Measurements from ENCODE around the gene TSPEAR. TPM values are rescaled to one million over a fixed set of nuclear protein-coding genes. Genes with fewer than 3 reads are reported as not detected.

Gene TSPEAR
- total RNA-seq, 1 donor from 2014 or later = 0.15 TPM

DNA sequence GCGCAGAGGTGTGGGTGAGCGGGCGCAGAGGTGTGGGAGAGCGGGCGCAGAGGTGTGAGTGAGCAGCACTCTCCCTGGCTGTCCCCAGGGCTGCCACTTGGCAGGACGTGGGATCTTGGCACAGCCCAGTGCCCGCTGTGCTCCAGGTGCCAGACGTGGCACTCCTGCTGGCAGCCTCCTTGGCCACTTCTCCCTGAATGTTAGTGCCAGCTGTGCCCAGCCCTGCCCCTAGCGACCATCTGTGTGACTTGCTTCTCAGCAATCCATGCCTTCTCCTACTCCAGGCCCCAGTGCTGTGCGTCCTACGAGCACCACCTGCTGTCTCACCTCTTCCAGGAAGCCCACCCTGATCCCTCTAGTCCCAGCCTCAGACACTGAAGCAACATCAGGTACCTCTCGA, 201.8 kb downstream of the TSPEAR start:
- DNase-seq (ENCODE audit: low spot score) = peak; percentile 81
- no peak overlapping the region for H3K4me3 Mint-ChIP-seq (ENCODE audit: unreplicated experiment)
- peaks cover 7% of the 10 kb centered on the region for H3K4me1 Mint-ChIP-seq (ENCODE audit: low read depth)
- H3K27me3 Mint-ChIP-seq (ENCODE audit: low read depth) = peaks cover 6% of the 10 kb centered on the region
- TF ChIP-seq, protein P1, sequence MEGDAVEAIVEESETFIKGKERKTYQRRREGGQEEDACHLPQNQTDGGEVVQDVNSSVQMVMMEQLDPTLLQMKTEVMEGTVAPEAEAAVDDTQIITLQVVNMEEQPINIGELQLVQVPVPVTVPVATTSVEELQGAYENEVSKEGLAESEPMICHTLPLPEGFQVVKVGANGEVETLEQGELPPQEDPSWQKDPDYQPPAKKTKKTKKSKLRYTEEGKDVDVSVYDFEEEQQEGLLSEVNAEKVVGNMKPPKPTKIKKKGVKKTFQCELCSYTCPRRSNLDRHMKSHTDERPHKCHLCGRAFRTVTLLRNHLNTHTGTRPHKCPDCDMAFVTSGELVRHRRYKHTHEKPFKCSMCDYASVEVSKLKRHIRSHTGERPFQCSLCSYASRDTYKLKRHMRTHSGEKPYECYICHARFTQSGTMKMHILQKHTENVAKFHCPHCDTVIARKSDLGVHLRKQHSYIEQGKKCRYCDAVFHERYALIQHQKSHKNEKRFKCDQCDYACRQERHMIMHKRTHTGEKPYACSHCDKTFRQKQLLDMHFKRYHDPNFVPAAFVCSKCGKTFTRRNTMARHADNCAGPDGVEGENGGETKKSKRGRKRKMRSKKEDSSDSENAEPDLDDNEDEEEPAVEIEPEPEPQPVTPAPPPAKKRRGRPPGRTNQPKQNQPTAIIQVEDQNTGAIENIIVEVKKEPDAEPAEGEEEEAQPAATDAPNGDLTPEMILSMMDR (IDR thresholded peaks at IDR 0.05) = no peak
- H3K9me3 Mint-ChIP-seq (ENCODE audit: low read depth) = no peaks in the 10 kb centered on the region
- no peak overlapping the region for H3K27ac Mint-ChIP-seq (ENCODE audit: unreplicated experiment)
- H3K36me3 Mint-ChIP-seq (ENCODE audit: low read depth) = no peaks in the 10 kb centered on the region

DNA sequence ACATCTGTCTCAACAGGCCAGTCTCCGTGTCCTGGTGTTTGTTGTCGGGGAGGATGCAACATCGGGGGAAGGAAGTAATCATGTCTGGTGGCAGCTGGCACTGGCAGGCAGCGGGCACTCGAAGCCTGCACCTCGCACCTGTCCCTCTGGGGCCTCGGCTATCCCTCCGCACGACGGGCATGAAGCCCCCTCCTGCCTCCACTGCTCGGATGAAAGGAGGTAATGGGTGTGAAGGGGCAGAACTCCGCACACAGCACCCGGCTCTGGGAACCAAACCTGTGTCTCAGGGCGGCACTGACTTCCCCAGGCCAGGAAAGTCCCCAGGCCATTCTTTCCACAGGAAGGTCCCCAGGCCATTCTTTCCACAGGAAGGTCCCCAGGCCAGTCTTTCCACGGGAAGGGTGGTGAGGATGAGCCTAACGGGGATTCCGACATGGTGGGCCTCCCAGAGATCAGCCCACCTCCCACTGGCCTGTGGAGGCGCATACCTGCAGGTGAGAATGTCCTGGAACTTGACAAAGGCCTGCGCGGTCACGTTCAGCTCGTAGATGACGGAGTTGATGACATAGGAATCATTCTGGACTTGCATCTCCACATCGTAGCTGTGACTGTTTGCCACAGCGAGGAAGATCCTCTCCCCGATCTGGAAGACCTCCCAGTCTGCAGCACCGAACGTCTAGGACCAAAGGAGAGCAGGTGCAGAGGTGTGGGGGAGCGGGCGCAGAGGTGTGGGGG, 202.5 kb downstream of the TSPEAR start:
- no peaks in the 10 kb centered on the region for H3K9me3 Mint-ChIP-seq (ENCODE audit: low read depth)
- H3K36me3 Mint-ChIP-seq (ENCODE audit: low read depth) = no peaks in the 10 kb centered on the region
- TF ChIP-seq, protein P1 (IDR thresholded peaks at IDR 0.05) = no peak
- DNase-seq (ENCODE audit: low spot score) = peak; percentile 75
- H3K27me3 Mint-ChIP-seq (ENCODE audit: low read depth) = peaks cover 6% of the 10 kb centered on the region
- peaks cover 7% of the 10 kb centered on the region for H3K4me1 Mint-ChIP-seq (ENCODE audit: low read depth)
- H3K27ac Mint-ChIP-seq (ENCODE audit: unreplicated experiment) = no peak overlapping the region
- no peak overlapping the region for H3K4me3 Mint-ChIP-seq (ENCODE audit: unreplicated experiment)

DNA sequence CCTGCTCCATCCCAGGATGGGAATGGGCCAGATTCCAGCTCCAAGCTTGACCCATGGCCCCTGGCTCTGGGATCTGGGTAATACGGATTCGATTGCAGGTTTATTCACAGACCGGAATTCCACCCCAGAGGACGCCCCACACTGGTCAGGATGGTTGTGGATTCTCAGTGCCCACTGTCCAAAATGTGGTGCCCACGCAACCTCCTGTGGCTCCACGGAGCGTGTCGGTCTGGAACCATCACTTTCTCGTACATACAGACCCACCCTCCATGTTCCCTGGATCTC, 203.0 kb downstream of the TSPEAR start:
- TF ChIP-seq, protein P1 (IDR thresholded peaks at IDR 0.05) = no peak
- no peaks in the 10 kb centered on the region for H3K9me3 Mint-ChIP-seq (ENCODE audit: low read depth)
- peaks cover 6% of the 10 kb centered on the region for H3K27me3 Mint-ChIP-seq (ENCODE audit: low read depth)
- no peak overlapping the region for H3K4me3 Mint-ChIP-seq (ENCODE audit: unreplicated experiment)
- H3K36me3 Mint-ChIP-seq (ENCODE audit: low read depth) = no peaks in the 10 kb centered on the region
- peaks cover 7% of the 10 kb centered on the region for H3K4me1 Mint-ChIP-seq (ENCODE audit: low read depth)
- H3K27ac Mint-ChIP-seq (ENCODE audit: unreplicated experiment) = no peak overlapping the region
- no peak for DNase-seq (ENCODE audit: low spot score)

DNA sequence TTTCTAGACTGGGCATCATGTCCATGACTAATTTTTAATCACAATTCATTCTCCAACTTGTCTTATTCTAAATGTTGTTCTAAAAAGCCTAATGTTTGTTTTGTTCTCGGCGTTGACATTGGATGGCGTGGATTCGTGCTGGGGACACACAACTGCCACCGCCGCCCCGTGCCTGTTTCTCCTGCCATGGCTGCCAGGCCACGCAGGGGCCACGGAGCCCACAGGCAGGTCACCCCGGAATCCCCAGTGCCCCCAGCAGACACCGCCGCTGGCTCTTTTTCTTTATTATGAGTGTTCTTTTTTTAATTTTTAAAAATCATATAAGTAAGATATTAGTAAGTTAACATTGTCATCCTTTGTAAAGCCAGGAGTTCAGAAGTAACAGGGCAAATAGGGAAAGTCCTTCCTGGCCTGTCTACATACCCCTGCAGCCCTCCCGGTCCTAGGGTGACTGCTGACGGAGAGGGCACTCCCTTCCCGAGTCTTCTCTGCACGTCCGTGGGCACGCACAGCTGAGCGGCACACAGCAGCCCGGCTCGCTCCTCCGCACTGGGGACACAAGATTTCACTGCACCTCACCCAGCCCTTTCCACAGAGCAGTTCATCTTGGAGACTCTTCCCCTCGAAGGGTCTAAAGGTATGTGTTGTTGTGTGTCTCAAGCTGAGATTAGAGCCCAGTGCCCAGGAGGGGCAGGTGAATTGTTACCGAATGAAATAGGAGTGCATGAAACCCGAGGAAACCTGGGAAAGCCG, 203.5 kb downstream of the TSPEAR start:
- H3K27ac Mint-ChIP-seq (ENCODE audit: unreplicated experiment) = no peak overlapping the region
- H3K9me3 Mint-ChIP-seq (ENCODE audit: low read depth) = no peaks in the 10 kb centered on the region
- DNase-seq (ENCODE audit: low spot score) = peak; percentile 57
- H3K27me3 Mint-ChIP-seq (ENCODE audit: low read depth) = peaks cover 6% of the 10 kb centered on the region
- H3K4me1 Mint-ChIP-seq (ENCODE audit: low read depth) = peaks cover 7% of the 10 kb centered on the region
- TF ChIP-seq, protein P1 (IDR thresholded peaks at IDR 0.05) = no peak
- H3K4me3 Mint-ChIP-seq (ENCODE audit: unreplicated experiment) = no peak overlapping the region
- H3K36me3 Mint-ChIP-seq (ENCODE audit: low read depth) = no peaks in the 10 kb centered on the region

DNA sequence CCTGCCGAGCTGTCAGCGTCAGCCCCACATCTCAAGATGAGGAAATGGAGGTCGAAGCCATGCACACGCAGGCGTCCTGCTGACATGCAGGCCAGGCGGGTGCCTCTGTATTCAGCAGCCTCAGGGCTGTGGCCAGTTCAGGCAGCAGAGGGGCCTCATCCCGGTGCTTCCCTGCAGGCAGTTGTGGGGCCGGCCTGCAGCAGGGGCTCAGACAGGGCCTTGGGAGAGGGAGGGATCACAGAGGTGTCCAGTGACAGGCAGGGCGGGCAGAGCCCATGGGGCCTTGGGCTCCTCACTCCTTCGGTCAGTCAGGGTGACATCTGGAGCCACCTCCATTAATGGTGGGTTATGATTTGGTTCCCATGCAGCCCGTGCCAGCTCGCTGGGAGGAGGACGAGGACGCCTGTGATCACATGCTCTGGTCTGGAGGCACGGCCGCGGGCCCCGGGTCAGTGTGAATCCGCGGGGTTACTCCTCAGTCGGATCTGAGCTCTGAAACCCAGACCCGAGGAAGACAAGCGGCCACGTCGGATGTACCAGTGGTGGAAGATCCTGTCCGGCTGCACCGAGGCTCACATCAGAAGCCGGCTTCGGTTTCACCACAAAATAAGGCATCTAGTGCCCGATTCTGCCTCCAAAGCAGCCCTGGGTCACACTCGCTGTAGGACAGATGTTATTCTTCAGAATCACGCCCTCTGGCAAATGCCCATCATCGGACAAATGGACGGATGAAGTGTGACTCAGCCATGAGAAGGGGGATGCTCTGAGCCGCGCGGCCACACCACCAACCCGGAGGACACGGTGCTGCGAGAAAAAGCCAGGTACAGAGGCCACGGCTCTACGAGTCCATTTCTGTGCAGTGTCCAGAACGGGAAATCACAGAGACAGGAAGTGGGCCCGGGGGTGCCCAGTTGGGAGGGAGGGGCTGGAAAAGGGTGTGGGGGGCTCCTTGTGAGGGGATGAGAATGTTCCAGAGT, 204.8 kb downstream of the TSPEAR start:
- no peak overlapping the region for H3K27ac Mint-ChIP-seq (ENCODE audit: unreplicated experiment)
- TF ChIP-seq, protein P1 (IDR thresholded peaks at IDR 0.05) = no peak
- H3K27me3 Mint-ChIP-seq (ENCODE audit: low read depth) = peaks cover 3% of the 10 kb centered on the region
- H3K4me1 Mint-ChIP-seq (ENCODE audit: low read depth) = peaks cover 7% of the 10 kb centered on the region
- H3K36me3 Mint-ChIP-seq (ENCODE audit: low read depth) = no peaks in the 10 kb centered on the region
- H3K4me3 Mint-ChIP-seq (ENCODE audit: unreplicated experiment) = no peak overlapping the region
- no peaks in the 10 kb centered on the region for H3K9me3 Mint-ChIP-seq (ENCODE audit: low read depth)
- peak; percentile 88 for DNase-seq (ENCODE audit: low spot score)

Measured in chondrocyte (in vitro differentiated cells).